ENCODE results near the gene GAGE12D. TPM values are rescaled to one million over a fixed set of nuclear protein-coding genes. Genes with fewer than 3 reads are reported as not detected.
"Not testable (repeated sequence)": the region's sequence is repeated elsewhere in the genome, so short reads cannot be mapped to it uniquely, and the experiment has no call there.

Gene GAGE12D, protein sequence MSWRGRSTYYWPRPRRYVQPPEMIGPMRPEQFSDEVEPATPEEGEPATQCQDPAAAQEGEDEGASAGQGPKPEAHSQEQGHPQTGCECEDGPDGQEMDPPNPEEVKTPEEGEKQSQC
- polyA plus RNA-seq (ENCODE audit: insufficient read length in 3 of 3) = not detected

DNA sequence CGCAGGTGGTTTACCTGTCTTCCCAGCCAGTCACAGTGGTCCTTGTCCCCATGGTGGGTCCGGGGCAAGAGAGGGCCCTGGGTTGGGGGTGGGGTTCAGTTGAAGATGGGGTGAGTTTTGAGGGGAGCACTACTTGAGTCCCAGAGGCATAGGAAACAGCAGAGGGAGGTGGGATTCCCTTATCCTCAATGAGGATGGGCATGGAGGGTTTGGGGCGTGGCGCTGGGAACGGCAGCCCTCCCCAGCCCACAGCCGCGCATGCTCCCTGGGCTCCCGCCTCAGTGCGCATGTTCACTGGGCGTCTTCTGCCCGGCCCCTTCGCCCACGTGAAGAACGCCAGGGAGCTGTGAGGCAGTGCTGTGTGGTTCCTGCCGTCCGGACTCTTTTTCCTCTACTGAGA lies at the start of gene GAGE12D:
GAGE12D (plus strand) TSS at position 301 of the 400 bp plus-strand sequence. CDS start 1,155 bp downstream, outside the sequence.
- DNase-seq (ENCODE audit: low read depth in 3 of 3, low spot score in 2 of 3) = not testable (repeated sequence)

DNA sequence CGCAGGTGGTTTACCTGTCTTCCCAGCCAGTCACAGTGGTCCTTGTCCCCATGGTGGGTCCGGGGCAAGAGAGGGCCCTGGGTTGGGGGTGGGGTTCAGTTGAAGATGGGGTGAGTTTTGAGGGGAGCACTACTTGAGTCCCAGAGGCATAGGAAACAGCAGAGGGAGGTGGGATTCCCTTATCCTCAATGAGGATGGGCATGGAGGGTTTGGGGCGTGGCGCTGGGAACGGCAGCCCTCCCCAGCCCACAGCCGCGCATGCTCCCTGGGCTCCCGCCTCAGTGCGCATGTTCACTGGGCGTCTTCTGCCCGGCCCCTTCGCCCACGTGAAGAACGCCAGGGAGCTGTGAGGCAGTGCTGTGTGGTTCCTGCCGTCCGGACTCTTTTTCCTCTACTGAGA lies 9.7 kb upstream of the GAGE12D start, which contains the start of gene GAGE12C:
GAGE12C (plus strand) TSS at position 301 of the 400 bp plus-strand sequence. CDS start 1,155 bp downstream, outside the sequence.
- DNase-seq (ENCODE audit: low read depth in 3 of 3, low spot score in 2 of 3) = not testable (repeated sequence)

- DNase-seq (ENCODE audit: low read depth in 3 of 3, low spot score in 2 of 3) = not testable (repeated sequence)
Measured at GRCh38 chrX:49550989-49551388, 9.5 kb downstream of the GAGE12D start, which contains the start of gene GAGE12E. Gene GAGE12E, plus strand, starts transcription at chrX:49551289. Its CDS starts 1,155 bp downstream, at chrX:49552444.

DNA sequence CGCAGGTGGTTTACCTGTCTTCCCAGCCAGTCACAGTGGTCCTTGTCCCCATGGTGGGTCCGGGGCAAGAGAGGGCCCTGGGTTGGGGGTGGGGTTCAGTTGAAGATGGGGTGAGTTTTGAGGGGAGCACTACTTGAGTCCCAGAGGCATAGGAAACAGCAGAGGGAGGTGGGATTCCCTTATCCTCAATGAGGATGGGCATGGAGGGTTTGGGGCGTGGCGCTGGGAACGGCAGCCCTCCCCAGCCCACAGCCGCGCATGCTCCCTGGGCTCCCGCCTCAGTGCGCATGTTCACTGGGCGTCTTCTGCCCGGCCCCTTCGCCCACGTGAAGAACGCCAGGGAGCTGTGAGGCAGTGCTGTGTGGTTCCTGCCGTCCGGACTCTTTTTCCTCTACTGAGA lies 19.0 kb downstream of the GAGE12D start, which contains the start of gene GAGE12F:
GAGE12F (plus strand) TSS at position 301 of the 400 bp plus-strand sequence. CDS start 1,155 bp downstream, outside the sequence.
- not testable (repeated sequence) for DNase-seq (ENCODE audit: low read depth in 3 of 3, low spot score in 2 of 3)

- DNase-seq (ENCODE audit: low read depth in 3 of 3, low spot score in 2 of 3) = not testable (repeated sequence)
Measured at GRCh38 chrX:49568728-49569127, 27.2 kb downstream of the GAGE12D start.

DNA sequence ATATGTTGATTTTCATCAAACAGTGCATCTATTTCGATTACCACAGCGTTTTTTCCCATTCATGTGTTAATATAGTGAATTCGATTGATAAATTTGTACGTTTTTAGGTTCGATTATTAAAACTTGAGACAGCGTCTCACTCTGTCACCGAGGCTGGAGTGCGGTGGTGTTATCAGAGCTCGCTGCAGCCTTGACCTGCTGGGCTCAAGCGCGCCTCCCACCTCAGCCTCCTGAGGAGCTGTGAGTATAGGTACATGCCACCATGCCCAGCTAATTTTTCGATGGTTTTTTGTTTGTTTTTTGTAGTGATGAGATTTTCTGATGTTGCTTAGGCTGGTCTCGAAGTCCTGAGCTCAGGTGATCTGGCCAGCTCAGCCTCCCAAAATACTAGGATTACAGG lies 27.6 kb downstream of the GAGE12D start:
- DNase-seq (ENCODE audit: low read depth in 3 of 3, low spot score in 2 of 3) = not testable (repeated sequence)

DNA sequence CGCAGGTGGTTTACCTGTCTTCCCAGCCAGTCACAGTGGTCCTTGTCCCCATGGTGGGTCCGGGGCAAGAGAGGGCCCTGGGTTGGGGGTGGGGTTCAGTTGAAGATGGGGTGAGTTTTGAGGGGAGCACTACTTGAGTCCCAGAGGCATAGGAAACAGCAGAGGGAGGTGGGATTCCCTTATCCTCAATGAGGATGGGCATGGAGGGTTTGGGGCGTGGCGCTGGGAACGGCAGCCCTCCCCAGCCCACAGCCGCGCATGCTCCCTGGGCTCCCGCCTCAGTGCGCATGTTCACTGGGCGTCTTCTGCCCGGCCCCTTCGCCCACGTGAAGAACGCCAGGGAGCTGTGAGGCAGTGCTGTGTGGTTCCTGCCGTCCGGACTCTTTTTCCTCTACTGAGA lies 28.6 kb downstream of the GAGE12D start, which contains the start of gene GAGE12G:
GAGE12G (plus strand) TSS at position 301 of the 400 bp plus-strand sequence. CDS start 1,155 bp downstream, outside the sequence.
- DNase-seq (ENCODE audit: low read depth in 3 of 3, low spot score in 2 of 3) = not testable (repeated sequence)

- not testable (repeated sequence) for DNase-seq (ENCODE audit: low read depth in 3 of 3, low spot score in 2 of 3)
Measured at GRCh38 chrX:49579649-49580048, 38.1 kb downstream of the GAGE12D start, which contains the start of gene GAGE12H. Gene GAGE12H, plus strand, starts transcription at chrX:49579949. Its CDS starts 1,155 bp downstream, at chrX:49581104.

- DNase-seq (ENCODE audit: low read depth in 3 of 3, low spot score in 2 of 3) = not testable (repeated sequence)
Measured at GRCh38 chrX:49589196-49589595, 47.7 kb downstream of the GAGE12D start, which contains the start of gene GAGE2A. Gene GAGE2A, plus strand, starts transcription at chrX:49589496. Its CDS starts 1,155 bp downstream, at chrX:49590651.

- DNase-seq (ENCODE audit: low read depth in 3 of 3, low spot score in 2 of 3) = not testable (repeated sequence)
Measured at GRCh38 chrX:49589769-49590478, 48.4 kb downstream of the GAGE12D start.

GRCh38 chrX:49590488-49590887 lies 49.0 kb downstream of the GAGE12D start:
- not testable (repeated sequence) for DNase-seq (ENCODE audit: low read depth in 3 of 3, low spot score in 2 of 3)

Other genes with a start within 250 kb of the GAGE12D start
- not detected for gene GAGE10, start 238.1 kb upstream of the GAGE12D start, polyA plus RNA-seq (ENCODE audit: insufficient read length in 3 of 3)
- not detected for gene GAGE12J, start 219.7 kb upstream of the GAGE12D start, polyA plus RNA-seq (ENCODE audit: insufficient read length in 3 of 3)
- under 1 TPM in 1 of 3 donors, not detected in 2; 0.40 TPM for gene GAGE13, start 210.2 kb upstream of the GAGE12D start, polyA plus RNA-seq (ENCODE audit: insufficient read length in 3 of 3)
- gene GAGE12C, start 9.6 kb upstream of the GAGE12D start, polyA plus RNA-seq (ENCODE audit: insufficient read length in 3 of 3) = not detected
- gene GAGE12E, start 9.6 kb downstream of the GAGE12D start, polyA plus RNA-seq (ENCODE audit: insufficient read length in 3 of 3) = not detected
- not detected for gene GAGE12F, start 19.1 kb downstream of the GAGE12D start, polyA plus RNA-seq (ENCODE audit: insufficient read length in 3 of 3)
- gene GAGE12G, start 28.7 kb downstream of the GAGE12D start, polyA plus RNA-seq (ENCODE audit: insufficient read length in 3 of 3) = not detected
- not detected for gene GAGE12H, start 38.2 kb downstream of the GAGE12D start, polyA plus RNA-seq (ENCODE audit: insufficient read length in 3 of 3)
- not detected for gene GAGE2A, start 47.8 kb downstream of the GAGE12D start, polyA plus RNA-seq (ENCODE audit: insufficient read length in 3 of 3)
- gene GAGE1, start 57.3 kb downstream of the GAGE12D start, polyA plus RNA-seq (ENCODE audit: insufficient read length in 3 of 3) = not detected
- gene PAGE1, start 154.3 kb downstream of the GAGE12D start, polyA plus RNA-seq (ENCODE audit: insufficient read length in 3 of 3) = not detected